ENCODE measurements around the gene ANKRD37. TPM values are rescaled to one million over a fixed set of nuclear protein-coding genes. Genes with fewer than 3 reads are reported as not detected.

ANKRD37 gene
- total RNA-seq, 1 experiment from 2014 or later: 5.1 TPM

DNA sequence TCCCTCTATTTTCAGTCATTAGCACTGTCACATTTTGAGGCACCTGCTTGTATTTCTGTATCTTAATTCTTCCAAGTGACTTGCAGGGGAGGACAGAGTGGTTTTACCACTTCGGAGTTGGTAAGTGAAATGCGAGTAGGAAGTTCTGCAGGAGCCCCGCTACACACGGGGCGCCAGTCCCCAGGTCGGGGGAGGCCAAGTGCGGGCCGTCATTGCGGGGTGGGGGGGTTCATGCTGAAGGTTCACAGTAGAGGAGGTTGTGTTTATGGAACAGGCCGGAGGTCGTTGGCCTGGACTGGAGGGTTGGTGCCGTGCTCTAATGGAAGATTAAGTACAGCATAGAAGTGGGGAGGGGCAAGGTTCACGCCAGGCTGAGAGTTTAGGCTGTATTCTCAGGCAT lies 45.0 kb upstream of the ANKRD37 start:
- Histone ChIP-seq H3K27ac (ENCODE audit: low read length) (no peak overlapping the region), H3K4me3 (ENCODE audit: low read depth in 2 of 2, low read length in 2 of 2) (no peak overlapping the region), H3K9me3 (ENCODE audit: control insufficient read depth, insufficient read depth, low read depth, low read length) (no peaks in the 10 kb centered on the region), H3K27me3 (ENCODE audit: control insufficient read depth, insufficient read depth, low read length) (no peaks in the 10 kb centered on the region), H3K4me1 (ENCODE audit: control insufficient read depth, insufficient read depth, low read length) (no peaks in the 10 kb centered on the region), H3K36me3 (ENCODE audit: control insufficient read depth, insufficient read depth, low read length) (no peaks in the 10 kb centered on the region; the same call in 1 of the 2 replicates)
- in situ Hi-C loops (cut with HindIII; ENCODE audit: low pct_unique_long_range_greater_than_20kb, low sequenced_read_pairs) (no loop called here), intact Hi-C loops (cut with micrococcal nuclease; ENCODE audit: unreplicated experiment) (no loop called here)
- ChIA-PET CTCF (no interaction called here), POLR2A (no interaction called here)
- BruUV-seq (replicated peaks): no TSS peak
- TF ChIP-seq, protein P1, sequence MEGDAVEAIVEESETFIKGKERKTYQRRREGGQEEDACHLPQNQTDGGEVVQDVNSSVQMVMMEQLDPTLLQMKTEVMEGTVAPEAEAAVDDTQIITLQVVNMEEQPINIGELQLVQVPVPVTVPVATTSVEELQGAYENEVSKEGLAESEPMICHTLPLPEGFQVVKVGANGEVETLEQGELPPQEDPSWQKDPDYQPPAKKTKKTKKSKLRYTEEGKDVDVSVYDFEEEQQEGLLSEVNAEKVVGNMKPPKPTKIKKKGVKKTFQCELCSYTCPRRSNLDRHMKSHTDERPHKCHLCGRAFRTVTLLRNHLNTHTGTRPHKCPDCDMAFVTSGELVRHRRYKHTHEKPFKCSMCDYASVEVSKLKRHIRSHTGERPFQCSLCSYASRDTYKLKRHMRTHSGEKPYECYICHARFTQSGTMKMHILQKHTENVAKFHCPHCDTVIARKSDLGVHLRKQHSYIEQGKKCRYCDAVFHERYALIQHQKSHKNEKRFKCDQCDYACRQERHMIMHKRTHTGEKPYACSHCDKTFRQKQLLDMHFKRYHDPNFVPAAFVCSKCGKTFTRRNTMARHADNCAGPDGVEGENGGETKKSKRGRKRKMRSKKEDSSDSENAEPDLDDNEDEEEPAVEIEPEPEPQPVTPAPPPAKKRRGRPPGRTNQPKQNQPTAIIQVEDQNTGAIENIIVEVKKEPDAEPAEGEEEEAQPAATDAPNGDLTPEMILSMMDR (IDR thresholded peaks at IDR 0.05): no peak
- TF ChIP-seq SIN3A (IDR thresholded peaks at IDR 0.05; ENCODE audit: borderline replicate concordance, insufficient read depth, low read depth, low read length) (no peak), TCF7L2 (IDR thresholded peaks at IDR 0.05; ENCODE audit: low read depth, low read length) (no peak), REST (IDR thresholded peaks at IDR 0.05; ENCODE audit: insufficient read depth in 1 of 2, low read depth in 2 of 2, low read length in 1 of 2) (no peak), POLR2AphosphoS5 (IDR thresholded peaks at IDR 0.05; ENCODE audit: low read depth, low read length) (no peak)
- ATAC-seq (no peak), DNase-seq (ENCODE audit: low read depth, low spot score) (no peak)

- no peak for ATAC-seq
- ChIA-PET CTCF (no interaction called here), POLR2A (no interaction called here)
- Histone ChIP-seq H3K27ac (ENCODE audit: low read length) (no peak overlapping the region), H3K9me3 (ENCODE audit: control insufficient read depth, insufficient read depth, low read depth, low read length) (no peaks in the 10 kb centered on the region), H3K4me1 (ENCODE audit: control insufficient read depth, insufficient read depth, low read length) (no peaks in the 10 kb centered on the region), H3K27me3 (ENCODE audit: control insufficient read depth, insufficient read depth, low read length) (no peaks in the 10 kb centered on the region), H3K4me3 (ENCODE audit: low read depth in 2 of 2, low read length in 2 of 2) (no peak overlapping the region), H3K36me3 (ENCODE audit: control insufficient read depth, insufficient read depth, low read length) (no peaks in the 10 kb centered on the region; the same call in 1 of the 2 replicates)
- no TSS peak for BruUV-seq (replicated peaks)
- in situ Hi-C loops (cut with HindIII; ENCODE audit: low pct_unique_long_range_greater_than_20kb, low sequenced_read_pairs) (no loop called here), intact Hi-C loops (cut with micrococcal nuclease; ENCODE audit: unreplicated experiment) (no loop called here)
- TF ChIP-seq, protein P1 (IDR thresholded peaks at IDR 0.05): no peak
- TF ChIP-seq REST (IDR thresholded peaks at IDR 0.05; ENCODE audit: insufficient read depth in 1 of 2, low read depth in 2 of 2, low read length in 1 of 2): no peak
- no peak for TF ChIP-seq TCF7L2 (IDR thresholded peaks at IDR 0.05; ENCODE audit: low read depth, low read length)
- no peak for TF ChIP-seq POLR2AphosphoS5 (IDR thresholded peaks at IDR 0.05; ENCODE audit: low read depth, low read length)
- TF ChIP-seq SIN3A (IDR thresholded peaks at IDR 0.05; ENCODE audit: borderline replicate concordance, insufficient read depth, low read depth, low read length): no peak
- DNase-seq (ENCODE audit: low read depth, low spot score): no peak
These were observed 44.4 kb upstream of the ANKRD37 start for GRCh38 chr4:185352202-185352601.

All from Panc1 (cell line).